WTC11 (cell line): ENCODE measurements around the gene ADPRS. TPM values are rescaled to one million over a fixed set of nuclear protein-coding genes. Genes with fewer than 3 reads are reported as not detected.

Experiments used
- ATAC-seq: fragments of 200-7000 bp; cut with Tn5 transposase; 2 replicates; pipeline ENCODE4 v1.10.0; 2021; ENCODE audit warnings: mild to moderate bottlenecking, moderate library complexity
- Bru-seq: library from RNA; stranded (reverse); fragments of 400-500 nt; gene quantifications from one replicate; lab custom pipeline; 2021; lab: Mats Ljungman, UMichigan
- CTCF ChIA-PET: fragments of 300-600 bp; sonication (Branson Sonifier 250); formaldehyde crosslinking; loops from one replicate; lab custom pipeline; 2021; ENCODE audit warnings: antibody characterized with exemption; lab: Charles Lee
- POLR2A ChIA-PET: fragments of 350-600 bp; sonication (Branson Sonifier 250); formaldehyde crosslinking; loops from one replicate; lab custom pipeline; 2021; ENCODE audit warnings: antibody characterized with exemption; lab: Charles Lee
- DNase-seq: peaks from one replicate; pipeline ENCODE4 v3.0.0; 2021; ENCODE audit warnings: low spot score
- H3K27ac Mint-ChIP-seq: 2 replicates; pipeline ENCODE4 v1.8.0; 2021; ENCODE audit warnings: mixed read lengths
- H3K27me3 Mint-ChIP-seq: 2 replicates; pipeline ENCODE4 v1.8.0; 2021; ENCODE audit warnings: low read depth, mild to moderate bottlenecking, moderate library complexity, mixed read lengths
- H3K36me3 Mint-ChIP-seq: 2 replicates; pipeline ENCODE4 v1.8.0; 2021; ENCODE audit warnings: mixed read lengths
- H3K4me1 Mint-ChIP-seq: 2 replicates; pipeline ENCODE4 v1.8.0; 2022; ENCODE audit warnings: mixed read lengths
- H3K4me3 Mint-ChIP-seq: 2 replicates; pipeline ENCODE4 v1.8.0; 2021; ENCODE audit warnings: mild to moderate bottlenecking, moderate library complexity, mixed read lengths
- H3K9me3 Mint-ChIP-seq: 2 replicates; pipeline ENCODE4 v1.8.0; 2021; ENCODE audit warnings: mixed read lengths
- ATF1 ChIP-seq: sonication (generic); formaldehyde crosslinking; IDR thresholded peaks from 2 replicates; pipeline ENCODE4 v1.8.1; 2023; ENCODE audit warnings: mild to moderate bottlenecking, moderate library complexity, missing genetic modification reagents
- CREM ChIP-seq: sonication (generic); formaldehyde crosslinking; IDR thresholded peaks from 2 replicates; pipeline ENCODE4 v1.8.1; 2022; ENCODE audit warnings: mild to moderate bottlenecking, missing genetic modification reagents, moderate library complexity
- ETV6 ChIP-seq: sonication (generic); formaldehyde crosslinking; IDR thresholded peaks from 2 replicates; pipeline ENCODE4 v1.8.1; 2022; ENCODE audit warnings: mild to moderate bottlenecking, missing genetic modification reagents
- FOXJ3 ChIP-seq: sonication (generic); formaldehyde crosslinking; IDR thresholded peaks from 2 replicates; pipeline ENCODE4 v1.9.0; 2021; ENCODE audit warnings: missing genetic modification reagents, mild to moderate bottlenecking, borderline replicate concordance
- FOXP1 ChIP-seq: sonication (generic); formaldehyde crosslinking; IDR thresholded peaks from 2 replicates; pipeline ENCODE4 v1.8.0; 2022; ENCODE audit warnings: missing genetic modification reagents, mild to moderate bottlenecking, moderate library complexity, borderline replicate concordance
- HMGA2 ChIP-seq: fragments of 250-450 bp; sonication (Bioruptor Pico); IDR thresholded peaks from 2 replicates; pipeline ENCODE4 v1.4.0; 2021; ENCODE audit warnings: mild to moderate bottlenecking, moderate library complexity
- JAZF1 ChIP-seq: fragments of 250-450 bp; sonication (Bioruptor Pico); IDR thresholded peaks from 2 replicates; pipeline ENCODE4 v1.9.0; 2021; ENCODE audit warnings: moderate library complexity, mild to moderate bottlenecking, inconsistent platforms
- KAT7 ChIP-seq: sonication (generic); formaldehyde crosslinking; IDR thresholded peaks from 2 replicates; pipeline ENCODE4 v1.8.1; 2023; ENCODE audit warnings: missing genetic modification reagents, mild to moderate bottlenecking, borderline replicate concordance
- MXD4 ChIP-seq: fragments of 250-450 bp; sonication (Bioruptor Pico); IDR thresholded peaks from 2 replicates; pipeline ENCODE4 v1.8.0; 2021; ENCODE audit warnings: mild to moderate bottlenecking, moderate library complexity, borderline replicate concordance
- NR1H2 ChIP-seq: sonication (generic); formaldehyde crosslinking; IDR thresholded peaks from 2 replicates; pipeline ENCODE4 v1.9.0; 2021; ENCODE audit warnings: mild to moderate bottlenecking, moderate library complexity, missing genetic modification reagents
- OVOL2 ChIP-seq: fragments of 250-450 bp; sonication (Bioruptor Pico); IDR thresholded peaks from 2 replicates; pipeline ENCODE4 v1.9.0; 2021; ENCODE audit warnings: mild to moderate bottlenecking, borderline replicate concordance
- SOX15 ChIP-seq: fragments of 250-450 bp; sonication (Bioruptor Pico); IDR thresholded peaks from 2 replicates; pipeline ENCODE4 v1.9.0; 2021; ENCODE audit warnings: mild to moderate bottlenecking
- TEAD4 ChIP-seq: sonication (generic); formaldehyde crosslinking; IDR thresholded peaks from 2 replicates; pipeline ENCODE4 v1.8.0; 2022; ENCODE audit warnings: mild to moderate bottlenecking, missing genetic modification reagents
- TP53 ChIP-seq: sonication (generic); formaldehyde crosslinking; IDR thresholded peaks from 2 replicates; pipeline ENCODE4 v1.8.1; 2023; ENCODE audit warnings: mild to moderate bottlenecking, missing genetic modification reagents
- ZNF232 ChIP-seq: sonication (generic); formaldehyde crosslinking; IDR thresholded peaks from 2 replicates; pipeline ENCODE4 v1.8.0; 2022; ENCODE audit warnings: mild to moderate bottlenecking, missing genetic modification reagents
- ZNF317 ChIP-seq: sonication (generic); formaldehyde crosslinking; IDR thresholded peaks from 2 replicates; pipeline ENCODE4 v1.8.1; 2023; ENCODE audit warnings: low read depth, mild to moderate bottlenecking, moderate library complexity, missing genetic modification reagents, borderline replicate concordance
- ZNF416 ChIP-seq: fragments of 250-450 bp; sonication (Bioruptor Pico); IDR thresholded peaks from 2 replicates; pipeline ENCODE4 v1.9.0; 2021; ENCODE audit warnings: mild to moderate bottlenecking, inconsistent platforms
- long read RNA-seq, 3 experiments: library from RNA in 1 of 3; library from capped mRNA in 1 of 3; library from polyadenylated mRNA in 1 of 3; unstranded in 2 of 3; stranded (forward) in 1 of 3; transcript quantifications; one replicate each; pipeline ENCODE4 v2.0.0, GENCODE V29; 2021
- total RNA-seq: library from RNA; stranded (reverse); gene quantifications from 3 replicates; pipeline ENCODE4 v1.2.3, GENCODE V29; 2021
- TF ChIP-seq, protein P1 (sequence below): sonication (generic); formaldehyde crosslinking; IDR thresholded peaks from 2 replicates; pipeline ENCODE4 v1.8.0; 2022; ENCODE audit warnings: mild to moderate bottlenecking, missing genetic modification reagents
- TF ChIP-seq, protein P2 (sequence below): fragments of 250-450 bp; sonication (Bioruptor Pico); IDR thresholded peaks from 2 replicates; pipeline ENCODE4 v1.9.0; 2021; ENCODE audit warnings: mild to moderate bottlenecking
- TF ChIP-seq, protein P3 (sequence below): sonication (generic); formaldehyde crosslinking; IDR thresholded peaks from 2 replicates; pipeline ENCODE4 v1.8.0; 2022; ENCODE audit warnings: mild to moderate bottlenecking, missing genetic modification reagents
- TF ChIP-seq, protein P4 (sequence below): sonication (generic); formaldehyde crosslinking; IDR thresholded peaks from 2 replicates; pipeline ENCODE4 v1.8.1; 2023; ENCODE audit warnings: mild to moderate bottlenecking, moderate library complexity, missing genetic modification reagents
- TF ChIP-seq, protein P5 (sequence below): sonication (generic); formaldehyde crosslinking; IDR thresholded peaks from 2 replicates; pipeline ENCODE4 v1.8.1; 2022; ENCODE audit warnings: mild to moderate bottlenecking, moderate library complexity, missing genetic modification reagents
- TF ChIP-seq, protein P6 (sequence below): fragments of 200-600 bp; IDR thresholded peaks from 2 replicates; pipeline ENCODE4 v1.8.0; 2022; ENCODE audit warnings: antibody characterized with exemption
- TF ChIP-seq, protein P7 (sequence below): sonication (generic); formaldehyde crosslinking; IDR thresholded peaks from 2 replicates; pipeline ENCODE4 v1.8.1; 2023; ENCODE audit warnings: mild to moderate bottlenecking, missing genetic modification reagents

Gene ADPRS, protein sequence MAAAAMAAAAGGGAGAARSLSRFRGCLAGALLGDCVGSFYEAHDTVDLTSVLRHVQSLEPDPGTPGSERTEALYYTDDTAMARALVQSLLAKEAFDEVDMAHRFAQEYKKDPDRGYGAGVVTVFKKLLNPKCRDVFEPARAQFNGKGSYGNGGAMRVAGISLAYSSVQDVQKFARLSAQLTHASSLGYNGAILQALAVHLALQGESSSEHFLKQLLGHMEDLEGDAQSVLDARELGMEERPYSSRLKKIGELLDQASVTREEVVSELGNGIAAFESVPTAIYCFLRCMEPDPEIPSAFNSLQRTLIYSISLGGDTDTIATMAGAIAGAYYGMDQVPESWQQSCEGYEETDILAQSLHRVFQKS
- total RNA-seq: 30.0 to 32.7 TPM (median 31.2 TPM) in 3 replicates
- percentile 86 among the genes with signal in this experiment for Bru-seq, nascent RNA
- long read RNA-seq, experiment 1, transcript ADPRHL2-201 (6 exons, 1,668 nt): major isoform, 153 of 163 reads
- long read RNA-seq, experiment 1, partial matches to known transcripts: 7 of 163 reads
- long read RNA-seq, experiment 1, other reads (novel, unspliced or antisense): 3 of 163 reads
- long read RNA-seq, experiment 2, transcript ADPRHL2-201 (6 exons, 1,668 nt): major isoform, 39 of 44 reads
- long read RNA-seq, experiment 2, partial matches to known transcripts: 2 of 44 reads
- long read RNA-seq, experiment 2, other reads (novel, unspliced or antisense): 3 of 44 reads
- long read RNA-seq, experiment 3, transcript ADPRHL2-201 (6 exons, 1,668 nt): major isoform, 43 of 46 reads
- long read RNA-seq, experiment 3, partial matches to known transcripts: 3 of 46 reads
- long read RNA-seq, experiment 3, other reads (novel, unspliced or antisense): 0 of 46 reads

DNA sequence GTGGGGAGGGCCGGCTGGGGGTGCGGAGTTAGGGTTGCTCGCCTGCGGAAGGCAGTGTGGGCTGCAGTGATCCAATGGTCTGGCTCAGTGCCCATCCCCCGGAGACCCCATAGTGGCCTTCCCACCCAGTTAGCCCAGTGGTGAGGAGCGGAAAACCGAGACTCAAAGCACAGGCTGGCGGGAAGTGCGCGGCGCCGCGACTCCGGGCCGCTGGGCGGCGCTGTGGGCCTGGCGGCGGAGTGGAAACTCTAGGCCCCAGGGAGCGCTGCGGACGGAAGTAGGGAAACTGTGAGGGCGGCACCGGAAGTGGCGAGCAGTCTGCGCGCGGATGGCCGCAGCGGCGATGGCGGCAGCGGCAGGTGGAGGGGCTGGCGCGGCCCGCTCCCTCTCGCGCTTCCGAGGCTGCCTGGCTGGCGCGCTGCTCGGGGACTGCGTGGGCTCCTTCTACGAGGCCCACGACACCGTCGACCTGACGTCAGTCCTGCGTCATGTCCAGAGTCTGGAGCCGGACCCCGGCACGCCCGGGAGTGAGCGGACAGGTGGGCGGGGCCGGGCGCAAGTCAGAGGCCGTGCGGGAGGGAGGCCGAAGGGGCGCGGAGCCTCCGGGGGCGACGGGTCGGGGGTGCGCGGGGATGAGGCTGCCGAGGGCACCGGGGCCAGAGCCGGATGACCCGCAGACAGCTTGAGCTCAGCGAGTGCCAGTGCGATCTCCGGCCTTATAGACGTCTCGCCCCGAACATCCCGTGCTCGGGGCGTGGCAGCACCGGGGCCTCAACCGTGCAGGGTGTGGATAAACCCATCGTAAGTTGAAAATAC, at the start of gene ADPRS:
TSS of gene ADPRS (plus strand) at position 316 of the 816 bp plus-strand sequence. CDS start at position 329, 13 bp downstream.
- ATAC-seq (peak; percentile 61), DNase-seq (peak; percentile 89)
- H3K27me3 Mint-ChIP-seq: peaks cover 2% of the 10 kb centered on the region
- peaks cover 13% of the 10 kb centered on the region for H3K4me1 Mint-ChIP-seq
- peak within 1 kb of the TSS; percentile 92 for H3K27ac Mint-ChIP-seq
- H3K9me3 Mint-ChIP-seq: no peaks in the 10 kb centered on the region
- H3K36me3 Mint-ChIP-seq: peaks cover 22% of the 10 kb centered on the region
- peak within 1 kb of the TSS; percentile 91 for H3K4me3 Mint-ChIP-seq
- ChIA-PET CTCF (interaction anchor here (0.8 kb wide), 1 partner anchor 30 kb away, joined by 3 read pairs; no protein-coding TSS in a partner anchor), POLR2A (no interaction called here)
- TF ChIP-seq FOXJ3 (CRISPR knock-in tag): no peak
- TF ChIP-seq SOX15 (CRISPR knock-in tag): no peak
- TF ChIP-seq, protein P1, sequence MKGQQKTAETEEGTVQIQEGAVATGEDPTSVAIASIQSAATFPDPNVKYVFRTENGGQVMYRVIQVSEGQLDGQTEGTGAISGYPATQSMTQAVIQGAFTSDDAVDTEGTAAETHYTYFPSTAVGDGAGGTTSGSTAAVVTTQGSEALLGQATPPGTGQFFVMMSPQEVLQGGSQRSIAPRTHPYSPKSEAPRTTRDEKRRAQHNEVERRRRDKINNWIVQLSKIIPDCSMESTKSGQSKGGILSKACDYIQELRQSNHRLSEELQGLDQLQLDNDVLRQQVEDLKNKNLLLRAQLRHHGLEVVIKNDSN (CRISPR knock-in tag): 0 out of 2 replicates have a peak, but pooled peaks have one; percentile 8
- TF ChIP-seq, protein P2, sequence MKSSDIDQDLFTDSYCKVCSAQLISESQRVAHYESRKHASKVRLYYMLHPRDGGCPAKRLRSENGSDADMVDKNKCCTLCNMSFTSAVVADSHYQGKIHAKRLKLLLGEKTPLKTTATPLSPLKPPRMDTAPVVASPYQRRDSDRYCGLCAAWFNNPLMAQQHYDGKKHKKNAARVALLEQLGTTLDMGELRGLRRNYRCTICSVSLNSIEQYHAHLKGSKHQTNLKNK (CRISPR knock-in tag): no peak
- TF ChIP-seq KAT7: peak; percentile 99
- TF ChIP-seq, protein P3, sequence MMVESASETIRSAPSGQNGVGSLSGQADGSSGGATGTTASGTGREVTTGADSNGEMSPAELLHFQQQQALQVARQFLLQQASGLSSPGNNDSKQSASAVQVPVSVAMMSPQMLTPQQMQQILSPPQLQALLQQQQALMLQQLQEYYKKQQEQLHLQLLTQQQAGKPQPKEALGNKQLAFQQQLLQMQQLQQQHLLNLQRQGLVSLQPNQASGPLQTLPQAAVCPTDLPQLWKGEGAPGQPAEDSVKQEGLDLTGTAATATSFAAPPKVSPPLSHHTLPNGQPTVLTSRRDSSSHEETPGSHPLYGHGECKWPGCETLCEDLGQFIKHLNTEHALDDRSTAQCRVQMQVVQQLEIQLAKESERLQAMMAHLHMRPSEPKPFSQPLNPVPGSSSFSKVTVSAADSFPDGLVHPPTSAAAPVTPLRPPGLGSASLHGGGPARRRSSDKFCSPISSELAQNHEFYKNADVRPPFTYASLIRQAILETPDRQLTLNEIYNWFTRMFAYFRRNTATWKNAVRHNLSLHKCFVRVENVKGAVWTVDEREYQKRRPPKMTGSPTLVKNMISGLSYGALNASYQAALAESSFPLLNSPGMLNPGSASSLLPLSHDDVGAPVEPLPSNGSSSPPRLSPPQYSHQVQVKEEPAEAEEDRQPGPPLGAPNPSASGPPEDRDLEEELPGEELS (CRISPR knock-in tag): peak; percentile 96
- TF ChIP-seq, protein P4, sequence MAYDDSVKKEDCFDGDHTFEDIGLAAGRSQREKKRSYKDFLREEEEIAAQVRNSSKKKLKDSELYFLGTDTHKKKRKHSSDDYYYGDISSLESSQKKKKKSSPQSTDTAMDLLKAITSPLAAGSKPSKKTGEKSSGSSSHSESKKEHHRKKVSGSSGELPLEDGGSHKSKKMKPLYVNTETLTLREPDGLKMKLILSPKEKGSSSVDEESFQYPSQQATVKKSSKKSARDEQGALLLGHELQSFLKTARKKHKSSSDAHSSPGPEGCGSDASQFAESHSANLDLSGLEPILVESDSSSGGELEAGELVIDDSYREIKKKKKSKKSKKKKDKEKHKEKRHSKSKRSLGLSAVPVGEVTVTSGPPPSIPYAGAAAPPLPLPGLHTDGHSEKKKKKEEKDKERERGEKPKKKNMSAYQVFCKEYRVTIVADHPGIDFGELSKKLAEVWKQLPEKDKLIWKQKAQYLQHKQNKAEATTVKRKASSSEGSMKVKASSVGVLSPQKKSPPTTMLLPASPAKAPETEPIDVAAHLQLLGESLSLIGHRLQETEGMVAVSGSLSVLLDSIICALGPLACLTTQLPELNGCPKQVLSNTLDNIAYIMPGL (CRISPR knock-in tag): peak; percentile 98
- TF ChIP-seq ZNF232 (CRISPR knock-in tag): peak; percentile 82; the same call in 1 of the 2 replicates
- TF ChIP-seq, protein P5, sequence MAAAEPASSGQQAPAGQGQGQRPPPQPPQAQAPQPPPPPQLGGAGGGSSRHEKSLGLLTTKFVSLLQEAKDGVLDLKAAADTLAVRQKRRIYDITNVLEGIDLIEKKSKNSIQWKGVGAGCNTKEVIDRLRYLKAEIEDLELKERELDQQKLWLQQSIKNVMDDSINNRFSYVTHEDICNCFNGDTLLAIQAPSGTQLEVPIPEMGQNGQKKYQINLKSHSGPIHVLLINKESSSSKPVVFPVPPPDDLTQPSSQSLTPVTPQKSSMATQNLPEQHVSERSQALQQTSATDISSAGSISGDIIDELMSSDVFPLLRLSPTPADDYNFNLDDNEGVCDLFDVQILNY: peak; percentile 93; the same call in 1 of the 2 replicates
- peak; percentile 98 for TF ChIP-seq ETV6 (CRISPR knock-in tag)
- peak; percentile 90; the same call in 1 of the 2 replicates for TF ChIP-seq FOXP1
- TF ChIP-seq, protein P6, sequence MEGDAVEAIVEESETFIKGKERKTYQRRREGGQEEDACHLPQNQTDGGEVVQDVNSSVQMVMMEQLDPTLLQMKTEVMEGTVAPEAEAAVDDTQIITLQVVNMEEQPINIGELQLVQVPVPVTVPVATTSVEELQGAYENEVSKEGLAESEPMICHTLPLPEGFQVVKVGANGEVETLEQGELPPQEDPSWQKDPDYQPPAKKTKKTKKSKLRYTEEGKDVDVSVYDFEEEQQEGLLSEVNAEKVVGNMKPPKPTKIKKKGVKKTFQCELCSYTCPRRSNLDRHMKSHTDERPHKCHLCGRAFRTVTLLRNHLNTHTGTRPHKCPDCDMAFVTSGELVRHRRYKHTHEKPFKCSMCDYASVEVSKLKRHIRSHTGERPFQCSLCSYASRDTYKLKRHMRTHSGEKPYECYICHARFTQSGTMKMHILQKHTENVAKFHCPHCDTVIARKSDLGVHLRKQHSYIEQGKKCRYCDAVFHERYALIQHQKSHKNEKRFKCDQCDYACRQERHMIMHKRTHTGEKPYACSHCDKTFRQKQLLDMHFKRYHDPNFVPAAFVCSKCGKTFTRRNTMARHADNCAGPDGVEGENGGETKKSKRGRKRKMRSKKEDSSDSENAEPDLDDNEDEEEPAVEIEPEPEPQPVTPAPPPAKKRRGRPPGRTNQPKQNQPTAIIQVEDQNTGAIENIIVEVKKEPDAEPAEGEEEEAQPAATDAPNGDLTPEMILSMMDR: peak; percentile 93
- TF ChIP-seq TEAD4: 0 out of 2 replicates have a peak, but pooled peaks have one; percentile 20
- TF ChIP-seq CREM (CRISPR knock-in tag): peak; percentile 95
- no peak for TF ChIP-seq NR1H2 (CRISPR knock-in tag)
- TF ChIP-seq, protein P7, sequence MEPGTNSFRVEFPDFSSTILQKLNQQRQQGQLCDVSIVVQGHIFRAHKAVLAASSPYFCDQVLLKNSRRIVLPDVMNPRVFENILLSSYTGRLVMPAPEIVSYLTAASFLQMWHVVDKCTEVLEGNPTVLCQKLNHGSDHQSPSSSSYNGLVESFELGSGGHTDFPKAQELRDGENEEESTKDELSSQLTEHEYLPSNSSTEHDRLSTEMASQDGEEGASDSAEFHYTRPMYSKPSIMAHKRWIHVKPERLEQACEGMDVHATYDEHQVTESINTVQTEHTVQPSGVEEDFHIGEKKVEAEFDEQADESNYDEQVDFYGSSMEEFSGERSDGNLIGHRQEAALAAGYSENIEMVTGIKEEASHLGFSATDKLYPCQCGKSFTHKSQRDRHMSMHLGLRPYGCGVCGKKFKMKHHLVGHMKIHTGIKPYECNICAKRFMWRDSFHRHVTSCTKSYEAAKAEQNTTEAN: peak; percentile 90
- no peak for TF ChIP-seq ZNF416 (CRISPR knock-in tag)
- TF ChIP-seq ZNF317: no peak
- TF ChIP-seq OVOL2: no peak
- TF ChIP-seq HMGA2 (CRISPR knock-in tag): no peak
- peak; percentile 95 for TF ChIP-seq TP53 (CRISPR knock-in tag)
- TF ChIP-seq JAZF1 (CRISPR knock-in tag): no peak
- no peak for TF ChIP-seq ATF1
- TF ChIP-seq MXD4: no peak
